HG03442 (cell line): ENCODE measurements around the gene SPTA1.

Experiments
- ATAC-seq: cut with Tn5 transposase; IDR thresholded peaks from one replicate; pipeline ENCODE4 v1.9.1; 2021; ENCODE audit warnings: mild to moderate bottlenecking, moderate library complexity; ENCODE audit not compliant: unreplicated experiment

The SPTA1 gene

GRCh38 chr1:158579733-158580132 lies 106.8 kb downstream of the SPTA1 start, which contains the start of gene OR10X1:
Gene OR10X1 (minus strand): TSS chr1:158579899. CDS start chr1:158579899, 0 bp downstream.
- ATAC-seq = no peak

GRCh38 chr1:158577561-158577960 lies 109.0 kb downstream of the SPTA1 start:
- no peak for ATAC-seq

- ATAC-seq = no peak
Measured at GRCh38 chr1:158572226-158572625, 114.3 kb downstream of the SPTA1 start.

DNA sequence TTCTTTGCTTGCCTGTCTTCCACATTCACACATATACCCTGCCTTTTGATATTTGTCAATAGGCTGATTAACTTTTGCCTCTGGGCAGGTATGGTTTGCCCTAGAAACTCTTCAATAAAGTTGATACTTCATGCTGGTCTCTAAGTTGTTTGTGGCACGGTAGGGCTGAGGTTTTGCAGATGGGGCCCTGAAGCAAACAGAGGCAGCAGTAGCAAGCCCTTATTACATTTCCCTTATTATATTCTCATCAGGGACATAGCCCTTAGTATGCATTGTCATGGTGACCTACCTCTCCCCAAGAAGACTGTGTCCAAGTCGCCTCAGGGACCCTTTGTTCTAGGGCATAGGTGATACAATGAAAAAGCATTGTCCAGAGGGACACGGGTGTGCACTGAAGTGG lies 116.0 kb downstream of the SPTA1 start, which contains the start of gene OR6P1:
Gene OR6P1, minus strand, starts transcription at position 101 of the 400 bp plus-strand sequence. CDS start 6,976 bp downstream, outside the sequence.
- no peak for ATAC-seq

DNA sequence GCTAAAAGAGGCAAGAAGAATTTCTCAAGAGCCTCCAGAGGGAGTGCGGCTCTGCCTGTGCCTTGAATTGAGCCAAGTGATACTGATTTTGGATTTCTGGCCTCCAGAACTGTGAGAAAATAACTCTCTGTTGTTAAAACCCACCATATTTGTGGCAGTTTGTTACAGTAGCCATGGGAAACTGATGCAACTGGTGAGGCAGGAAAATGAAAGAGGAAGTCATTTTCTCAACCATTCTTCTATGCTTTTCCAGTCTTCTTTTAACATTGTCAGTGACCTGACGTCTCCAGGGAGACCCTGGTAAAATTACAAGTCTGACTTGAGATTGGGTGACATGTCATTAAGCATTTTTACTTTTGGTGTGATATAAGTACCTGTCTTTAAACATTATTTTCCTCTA lies 121.9 kb downstream of the SPTA1 start:
- ATAC-seq = no peak

- ATAC-seq = no peak
Measured at GRCh38 chr1:158563853-158564252, 122.7 kb downstream of the SPTA1 start.
